GM12874 (cell line): ENCODE measurements around the gene SLC27A5.

Experiments used
- CTCF ChIP-seq: IDR thresholded peaks from 2 replicates; pipeline ENCODE4 v1.5.1; 2011; ENCODE audit warnings: low read depth, mild to moderate bottlenecking, control low read depth, low read length, moderate library complexity; ENCODE audit not compliant: insufficient read depth

SLC27A5 gene

DNA sequence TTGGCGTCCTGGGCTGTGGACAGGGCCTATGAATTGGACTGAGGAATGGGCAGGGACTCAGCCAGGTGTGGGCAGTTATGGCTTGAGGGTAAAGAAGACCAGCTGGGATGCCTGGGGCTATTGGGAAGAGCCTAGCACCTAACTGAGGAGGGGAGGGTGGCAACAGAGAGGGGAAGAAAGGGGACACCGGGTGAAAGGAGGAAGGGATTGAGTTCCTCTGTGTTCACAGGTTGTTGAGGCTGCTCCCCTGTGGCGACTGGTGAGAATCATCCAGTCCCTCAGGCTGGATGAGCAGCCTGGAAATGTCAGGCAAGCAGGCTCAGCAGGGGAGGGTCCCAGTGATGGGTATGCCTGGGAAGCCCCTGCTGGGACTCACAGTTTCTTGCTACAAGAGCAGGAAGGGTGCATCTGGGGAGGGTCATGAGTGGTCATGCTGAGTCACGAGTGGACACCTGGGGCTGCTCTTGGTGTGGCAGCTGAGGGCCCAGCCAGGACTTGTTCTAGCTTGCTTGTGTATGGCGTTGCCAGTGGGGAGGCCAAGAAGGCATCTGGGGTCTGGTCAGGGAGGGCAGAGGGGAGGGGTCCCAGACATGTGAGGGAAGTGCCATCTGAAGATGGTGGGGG is 43.5 kb downstream of the SLC27A5 start:
- TF ChIP-seq CTCF = no peak

- no peak for TF ChIP-seq CTCF
These were observed 44.8 kb downstream of the SLC27A5 start, which contains the start of gene ZNF324 for GRCh38 chr19:58466760-58467589. Gene ZNF324 (plus strand): TSS chr19:58467080. CDS start chr19:58469186, 2,106 bp downstream.

DNA sequence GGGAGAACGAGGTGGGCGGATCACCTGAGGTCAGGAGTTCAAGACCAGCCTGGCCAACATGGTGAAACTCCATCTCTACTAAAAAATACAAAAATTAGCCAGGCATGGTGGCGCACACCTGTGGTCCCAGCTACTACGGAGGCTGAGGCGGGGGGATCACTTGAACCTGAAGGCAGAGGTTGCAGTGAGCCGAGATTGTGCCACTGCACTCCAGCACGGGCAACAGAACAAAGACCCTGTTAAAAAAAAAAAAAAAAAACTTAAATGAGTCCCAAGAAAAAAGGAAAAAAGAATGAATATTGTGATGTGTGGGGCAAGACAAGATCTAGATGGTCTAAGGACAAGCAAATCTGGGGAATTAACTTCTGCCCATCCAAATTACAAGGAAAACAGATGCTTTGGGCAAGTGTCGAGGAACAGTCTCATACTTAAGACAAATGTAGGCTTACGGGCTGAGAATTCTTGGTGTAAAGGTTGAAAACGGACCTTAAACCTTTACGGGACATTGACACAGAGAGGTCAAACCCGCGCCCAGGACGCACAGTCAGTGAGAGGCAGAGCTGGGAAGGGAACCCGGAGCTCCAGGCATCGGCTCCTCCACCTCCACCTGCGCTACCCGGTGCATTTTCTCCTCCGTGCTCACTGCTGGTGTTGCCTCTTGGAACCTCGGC is 45.6 kb downstream of the SLC27A5 start:
- TF ChIP-seq CTCF = no peak

- no peak for TF ChIP-seq CTCF
These were observed 51.8 kb downstream of the SLC27A5 start for GRCh38 chr19:58460039-58460438.

- no peak for TF ChIP-seq CTCF
These were observed 55.7 kb downstream of the SLC27A5 start for GRCh38 chr19:58456111-58456510.

DNA sequence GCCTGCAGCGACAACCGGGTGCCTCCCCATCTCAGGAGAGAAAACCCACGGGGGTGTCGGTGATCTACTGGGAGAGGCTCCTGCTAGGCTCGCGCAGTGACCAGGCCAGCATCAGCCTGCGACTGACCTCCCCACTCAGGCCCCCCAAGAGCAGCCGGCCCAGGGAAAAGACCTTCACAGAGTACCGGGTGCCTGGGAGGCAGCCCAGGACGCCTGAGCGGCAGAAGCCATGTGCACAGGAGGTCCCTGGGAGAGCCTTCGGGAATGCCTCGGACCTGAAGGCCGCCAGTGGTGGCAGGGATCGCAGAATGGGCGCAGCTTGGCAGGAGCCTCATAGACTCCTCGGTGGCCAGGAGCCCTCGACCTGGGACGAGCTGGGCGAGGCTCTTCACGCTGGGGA is 56.5 kb downstream of the SLC27A5 start:
- TF ChIP-seq CTCF = no peak

GRCh38 chr19:58453743-58454142 is 58.0 kb downstream of the SLC27A5 start:
- TF ChIP-seq CTCF = no peak
